H1 (cell line): ENCODE data around the gene DPM3.

Experiments
- CREB1 ChIP-seq: IDR thresholded peaks from 2 replicates; pipeline ENCODE4 v1.6.1; 2012; ENCODE audit warnings: inconsistent platforms
- KDM5A ChIP-seq: fragments of 200-600 bp; IDR thresholded peaks from 2 replicates; pipeline ENCODE4 v1.7.1; 2012; ENCODE audit warnings: mild to moderate bottlenecking, low read length, inconsistent platforms, mixed read lengths
- MAFK ChIP-seq: IDR thresholded peaks from 2 replicates; pipeline ENCODE4 v1.6.1; 2012; ENCODE audit warnings: low read depth, mild to moderate bottlenecking, improper control_type of control experiment, low read length
- RNF2 ChIP-seq: fragments of 200-900, 300-1000 bp; sonication (generic); IDR thresholded peaks from 2 replicates; pipeline ENCODE4 v1.7.1; 2016; ENCODE audit warnings: borderline replicate concordance, low read depth, mild to moderate bottlenecking, antibody characterized with exemption, low read length; ENCODE audit not compliant: poor library complexity, severe bottlenecking; ENCODE audit errors: missing control alignments
- SIRT6 ChIP-seq: IDR thresholded peaks from one replicate; pipeline ENCODE4 v1.7.1; 2012; ENCODE audit warnings: low read length, inconsistent platforms
- SRF ChIP-seq: IDR thresholded peaks from 2 replicates; pipeline ENCODE4 v1.6.1; 2011; ENCODE audit warnings: mild to moderate bottlenecking, low read depth, low read length, moderate library complexity
- SUZ12 ChIP-seq: fragments of 200-600 bp; sonication (generic); IDR thresholded peaks from 2 replicates; pipeline ENCODE4 v1.6.1; 2012; ENCODE audit warnings: mild to moderate bottlenecking, inconsistent platforms, low read length, moderate library complexity, mixed read lengths
- TEAD4 ChIP-seq: IDR thresholded peaks from 2 replicates; pipeline ENCODE4 v1.6.1; 2012; ENCODE audit warnings: low read depth, low read length, inconsistent platforms, mixed read lengths

DNA sequence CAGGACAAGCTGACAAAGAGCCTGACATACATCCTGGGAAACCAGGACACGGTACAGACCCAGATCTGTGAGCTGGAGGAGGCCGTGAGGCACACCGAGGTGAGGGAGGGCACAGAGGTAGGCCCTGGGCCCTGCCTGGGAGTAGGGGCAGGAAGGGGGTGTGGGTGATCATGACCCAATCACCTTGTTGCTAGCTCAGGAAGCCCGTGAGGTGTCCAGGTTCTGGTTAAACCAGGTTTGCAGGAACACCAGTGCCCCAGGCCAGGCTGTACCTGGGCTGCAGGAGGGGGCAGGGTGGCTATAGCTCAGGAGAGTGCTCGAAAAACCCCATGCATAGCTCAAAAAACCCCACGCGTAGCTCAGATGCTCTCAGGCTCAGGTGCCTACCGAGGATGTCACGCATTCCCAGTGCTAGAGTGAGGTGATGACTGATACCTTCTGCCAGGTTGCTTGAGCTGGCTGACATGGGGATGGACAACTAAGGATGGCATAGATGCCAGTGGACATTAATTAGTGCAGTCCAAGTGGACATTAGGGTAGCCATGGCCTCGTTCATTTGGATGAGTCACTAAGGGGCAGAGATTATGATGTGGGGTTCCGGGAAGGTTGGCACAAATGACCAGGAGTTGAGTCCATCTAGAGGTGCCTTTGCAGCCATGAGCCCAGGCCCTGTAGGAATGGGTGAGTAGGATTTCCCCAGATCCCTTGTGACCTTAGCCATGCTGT, 37.0 kb upstream of the DPM3 start:
- TF ChIP-seq TEAD4 = no peak
- TF ChIP-seq MAFK = no peak
- no peak for TF ChIP-seq SRF
- no peak for TF ChIP-seq KDM5A
- TF ChIP-seq SIRT6 = no peak
- TF ChIP-seq RNF2 = no peak
- no peak for TF ChIP-seq SUZ12
- no peak for TF ChIP-seq CREB1
